NCI-H1694 treated with DMSO at 0.1 percent for 48 hours (cell line): ENCODE results near the gene NNAT.

Experiments
- DNase-seq: peaks from one replicate; lab custom pipeline; 2025; lab: John Stamatoyannopoulos, UW

Gene NNAT

GRCh38 chr20:37523911-37524700 lies 3.1 kb downstream of the NNAT start:
- no peak for DNase-seq

DNA sequence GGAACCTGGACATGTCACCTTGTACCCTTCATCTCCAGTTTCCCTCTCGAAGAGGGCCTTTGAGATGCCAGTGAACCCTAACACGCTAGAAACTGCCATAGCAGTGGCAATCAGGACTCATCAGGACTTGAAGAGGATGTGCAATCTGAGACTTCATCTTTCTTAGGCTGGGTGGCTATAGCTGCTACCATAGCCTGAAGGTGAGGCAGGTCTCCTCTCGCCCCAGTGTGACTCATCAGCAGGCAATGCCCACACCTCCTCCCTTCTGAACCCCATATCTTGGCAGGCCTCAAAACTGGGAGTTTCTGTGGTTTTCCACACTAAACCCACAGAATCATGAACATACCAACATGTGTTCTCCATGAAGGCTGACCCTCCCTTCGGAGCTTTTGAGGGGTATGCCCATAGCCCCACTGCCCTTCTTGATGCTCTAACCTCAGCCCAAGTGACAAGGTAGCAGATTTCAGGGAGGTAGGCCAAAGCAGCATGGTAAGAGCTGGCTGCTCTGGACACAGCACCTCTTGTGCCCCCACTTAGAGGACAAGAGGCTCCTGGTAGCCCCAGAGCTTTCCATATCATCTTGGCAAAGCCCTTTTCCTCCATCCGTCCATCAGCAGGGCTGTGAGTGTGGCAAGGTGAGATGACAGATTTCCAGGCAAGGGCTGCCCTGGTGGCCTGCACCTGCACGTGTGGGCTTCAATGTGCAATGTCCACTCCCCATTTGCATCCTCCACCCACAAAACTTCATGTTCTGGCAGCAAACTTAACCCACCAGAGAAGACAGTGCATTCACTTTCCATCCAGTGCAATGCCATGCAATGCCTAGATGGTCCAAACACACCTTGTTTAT lies 4.0 kb downstream of the NNAT start:
- no peak for DNase-seq

DNA sequence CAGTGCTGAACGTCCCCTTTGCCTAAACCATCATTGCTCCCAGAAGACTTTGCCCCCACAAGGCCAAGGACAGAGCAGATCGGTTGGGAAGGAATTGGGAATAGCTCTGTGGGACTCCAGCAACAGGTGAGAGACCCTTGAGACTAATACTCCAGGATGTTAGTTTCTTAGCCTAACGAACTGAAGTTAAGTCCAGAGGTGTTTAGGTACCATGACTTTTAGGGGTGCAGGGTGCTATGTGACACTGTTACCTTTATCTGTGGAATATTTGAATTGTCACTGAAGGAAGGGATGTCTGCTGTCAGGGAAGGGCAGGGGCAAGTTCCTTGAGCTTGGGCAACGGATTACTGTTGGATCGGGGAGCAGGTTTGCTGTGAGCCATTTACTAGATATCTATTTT lies 4.8 kb downstream of the NNAT start:
- DNase-seq, result no peak

- DNase-seq, result no peak
Observed at GRCh38 chr20:37526238-37526838, 5.3 kb downstream of the NNAT start.

- DNase-seq, result no peak
Observed at GRCh38 chr20:37526839-37527637, 6.0 kb downstream of the NNAT start.

GRCh38 chr20:37527638-37528445 lies 6.8 kb downstream of the NNAT start, which contains the start of gene BLCAP:
Gene BLCAP, minus strand, starts transcription at chr20:37527876. Its CDS starts 8,702 bp downstream, at chr20:37519174.
- peak; percentile 82 for DNase-seq

GRCh38 chr20:37528446-37529213 lies 7.6 kb downstream of the NNAT start:
- DNase-seq, result no peak

DNA sequence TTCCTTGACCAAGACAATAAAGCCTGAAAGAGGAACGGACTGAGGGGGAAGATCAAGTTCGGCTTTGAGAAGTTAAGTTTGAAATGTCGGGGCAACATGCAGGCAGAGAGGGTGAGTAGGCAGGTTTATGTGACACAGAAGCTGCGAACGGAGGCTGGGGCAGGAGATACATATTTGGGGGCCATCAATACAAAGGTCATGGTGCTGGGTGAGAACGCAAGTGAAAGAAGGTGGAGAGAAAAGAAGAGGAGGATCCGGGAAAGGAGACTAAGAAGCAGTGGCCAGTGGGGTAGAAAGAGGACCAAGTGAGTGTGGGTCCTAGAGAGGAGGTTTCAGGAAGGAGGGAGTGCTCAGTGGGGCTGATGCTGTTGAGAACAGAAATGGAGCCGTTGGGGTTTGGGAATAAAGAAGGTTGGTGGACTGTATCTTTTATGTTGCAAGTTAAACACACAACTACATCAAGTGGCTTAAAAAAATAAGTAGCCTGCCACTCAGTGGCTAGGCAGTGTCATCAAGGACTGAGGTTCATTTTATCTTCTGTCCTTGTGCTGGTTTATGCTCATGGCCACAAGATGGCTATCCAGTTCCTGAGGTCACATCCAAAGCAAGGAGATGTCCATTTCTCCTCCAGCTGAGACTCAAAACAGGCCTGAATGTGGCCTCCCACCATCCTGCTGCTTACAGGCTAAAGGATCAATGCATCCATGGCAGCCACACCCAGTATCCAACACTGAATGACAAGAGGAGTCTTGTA lies 8.3 kb downstream of the NNAT start:
- DNase-seq, result no peak

GRCh38 chr20:37529968-37530600 lies 9.0 kb downstream of the NNAT start:
- no peak for DNase-seq

DNA sequence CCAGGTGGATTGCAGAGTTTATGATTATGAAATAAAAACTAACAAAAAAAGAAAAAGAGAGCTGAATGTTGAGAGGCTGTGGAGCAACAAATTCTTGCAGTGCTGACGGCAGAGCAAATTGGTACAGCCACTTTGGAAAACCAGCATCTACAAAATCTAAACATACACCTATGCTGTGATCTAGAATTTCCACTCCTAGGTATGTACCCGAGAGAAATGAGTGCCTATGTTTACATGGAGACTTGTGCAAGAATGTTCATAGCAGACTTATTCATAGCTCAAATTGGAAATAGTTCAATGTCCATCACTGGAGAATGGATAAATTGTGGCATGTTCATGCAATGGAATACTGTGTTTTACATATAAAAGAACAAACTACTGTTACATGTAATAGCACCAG lies 9.6 kb downstream of the NNAT start:
- DNase-seq, result no peak

DNA sequence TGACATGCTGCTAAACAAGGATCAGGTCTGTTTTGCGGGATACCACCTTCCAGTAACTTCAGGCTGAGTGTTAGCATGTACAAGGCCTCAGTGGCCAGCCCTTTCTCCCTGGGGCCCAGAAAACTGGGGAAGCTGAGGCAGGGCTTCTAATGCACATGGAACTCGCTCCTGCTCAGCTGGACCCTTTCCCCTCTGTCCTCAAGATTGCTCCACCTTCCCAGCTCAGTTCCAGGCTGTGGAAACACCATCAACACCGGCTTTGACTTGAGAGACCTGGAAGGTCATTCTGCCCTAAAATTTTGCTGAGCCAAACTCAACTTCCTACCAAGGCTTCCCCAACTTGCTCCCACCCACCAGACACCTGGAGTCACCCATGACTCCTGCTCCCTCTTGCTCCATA lies 10.8 kb downstream of the NNAT start:
- no peak for DNase-seq

DNA sequence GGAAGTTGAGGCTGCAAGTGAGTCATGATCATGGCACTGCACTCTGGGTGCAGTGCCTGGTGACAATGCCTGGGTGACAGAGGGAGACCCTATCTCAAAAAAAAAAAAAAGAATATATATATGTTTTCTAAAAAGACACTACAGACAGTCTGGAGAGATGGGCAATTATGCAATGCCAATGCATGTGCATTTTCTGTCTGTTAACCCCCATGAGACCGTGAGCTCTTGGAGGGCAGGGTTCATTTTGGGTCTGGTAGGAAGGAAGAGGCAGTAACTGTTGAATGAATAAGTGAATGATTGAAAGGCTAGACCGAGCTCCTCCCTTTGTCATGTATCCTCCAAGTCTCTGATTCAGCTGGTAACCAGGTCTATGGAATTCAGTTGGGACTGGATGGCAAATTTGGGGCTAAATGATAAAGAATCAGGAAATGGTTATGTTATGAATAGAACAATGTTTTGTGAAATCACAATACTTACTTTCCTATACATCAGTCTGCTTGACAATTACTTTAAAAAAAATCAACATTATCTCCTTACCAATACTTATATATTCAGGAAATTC lies 12.2 kb downstream of the NNAT start:
- no peak for DNase-seq

- DNase-seq, result peak; percentile 69
Observed at GRCh38 chr20:37534401-37535157, 13.5 kb downstream of the NNAT start.

GRCh38 chr20:37535443-37536132 lies 14.5 kb downstream of the NNAT start:
- DNase-seq, result no peak

- no peak for DNase-seq
Observed at GRCh38 chr20:37537505-37537904, 16.5 kb downstream of the NNAT start.

- no peak for DNase-seq
Observed at GRCh38 chr20:37538003-37538402, 17.0 kb downstream of the NNAT start.

GRCh38 chr20:37539424-37539823 lies 18.4 kb downstream of the NNAT start:
- no peak for DNase-seq
